Activated CD8-positive, alpha-beta T cell treated with anti-CD3 and anti-CD28 coated beads for 36 hours (primary cell): ENCODE data around the gene ADORA2B. TPM values are rescaled to one million over a fixed set of nuclear protein-coding genes. Genes with fewer than 3 reads are reported as not detected.

Experiments used
- ATAC-seq: fragments of 200-7000 bp; cut with Tn5 transposase; one replicate; pipeline ENCODE4 v1.10.0; 2021; ENCODE audit warnings: mild to moderate bottlenecking, moderate library complexity
- CTCF ChIA-PET: fragments of 350-600 bp; sonication (Branson Sonifier 250); formaldehyde crosslinking; loops from one replicate; lab custom pipeline; 2021; ENCODE audit warnings: antibody characterized with exemption; lab: Charles Lee
- POLR2A ChIA-PET: fragments of 350-600 bp; sonication (Branson Sonifier 250); formaldehyde crosslinking; loops from one replicate; lab custom pipeline; 2021; ENCODE audit warnings: antibody characterized with exemption; lab: Charles Lee
- DNase-seq: peaks from one replicate; pipeline ENCODE4 v3.0.0-alpha.2; 2020
- H3K27ac Mint-ChIP-seq: one replicate; pipeline ENCODE4 v1.8.0; 2021; ENCODE audit warnings: mild to moderate bottlenecking, mixed read lengths
- H3K27me3 Mint-ChIP-seq: one replicate; pipeline ENCODE4 v1.8.0; 2021; ENCODE audit warnings: mixed read lengths
- H3K36me3 Mint-ChIP-seq: one replicate; pipeline ENCODE4 v1.8.0; 2021; ENCODE audit warnings: low read depth, mixed read lengths
- H3K4me1 Mint-ChIP-seq: one replicate; pipeline ENCODE4 v1.8.0; 2021; ENCODE audit warnings: low read depth, mixed read lengths
- H3K4me3 Mint-ChIP-seq: one replicate; pipeline ENCODE4 v1.8.0; 2021; ENCODE audit warnings: mild to moderate bottlenecking, moderate library complexity, mixed read lengths
- H3K9me3 Mint-ChIP-seq: one replicate; pipeline ENCODE4 v1.8.0; 2021; ENCODE audit warnings: mixed read lengths
- intact Hi-C: fragments of 100-400 bp; cut with micrococcal nuclease; formaldehyde crosslinking; loops from one replicate; pipeline ENCODE4 v1.10.0; 2022
- total RNA-seq, 2 experiments: library from RNA; stranded (reverse); gene quantifications; one replicate each; pipeline ENCODE4 v1.2.3, GENCODE V29; 2021
- TF ChIP-seq, protein P1 (sequence below): fragments of 200-600 bp; IDR thresholded peaks from one replicate; pipeline ENCODE4 v1.8.0; 2022; ENCODE audit warnings: antibody characterized with exemption, mild to moderate bottlenecking

ADORA2B gene
- total RNA-seq, 2 experiments from 2014 or later = 4.2 to 5.4 TPM

GRCh38 chr17:15965528-15965927, 20.6 kb downstream of the ADORA2B start:
- no peaks in the 10 kb centered on the region for H3K36me3 Mint-ChIP-seq
- H3K4me3 Mint-ChIP-seq = no peak overlapping the region
- intact Hi-C loops = no loop called here
- ChIA-PET CTCF (interaction anchor here (1.0 to 1.3 kb wide), 3 partner anchors 17 to 32 kb away, joined by 3 to 4 read pairs (median 3); no protein-coding TSS in a partner anchor), POLR2A (interaction anchor here (0.7 to 1.8 kb wide), 2 partner anchors 11 to 21 kb away, joined by 3 to 4 read pairs; partner anchors contain the start of gene ADORA2B)
- ATAC-seq = no peak
- peaks cover 27% of the 10 kb centered on the region for H3K4me1 Mint-ChIP-seq
- no peaks in the 10 kb centered on the region for H3K9me3 Mint-ChIP-seq
- H3K27me3 Mint-ChIP-seq = peaks cover 10% of the 10 kb centered on the region
- no peak overlapping the region for H3K27ac Mint-ChIP-seq
- TF ChIP-seq, protein P1, sequence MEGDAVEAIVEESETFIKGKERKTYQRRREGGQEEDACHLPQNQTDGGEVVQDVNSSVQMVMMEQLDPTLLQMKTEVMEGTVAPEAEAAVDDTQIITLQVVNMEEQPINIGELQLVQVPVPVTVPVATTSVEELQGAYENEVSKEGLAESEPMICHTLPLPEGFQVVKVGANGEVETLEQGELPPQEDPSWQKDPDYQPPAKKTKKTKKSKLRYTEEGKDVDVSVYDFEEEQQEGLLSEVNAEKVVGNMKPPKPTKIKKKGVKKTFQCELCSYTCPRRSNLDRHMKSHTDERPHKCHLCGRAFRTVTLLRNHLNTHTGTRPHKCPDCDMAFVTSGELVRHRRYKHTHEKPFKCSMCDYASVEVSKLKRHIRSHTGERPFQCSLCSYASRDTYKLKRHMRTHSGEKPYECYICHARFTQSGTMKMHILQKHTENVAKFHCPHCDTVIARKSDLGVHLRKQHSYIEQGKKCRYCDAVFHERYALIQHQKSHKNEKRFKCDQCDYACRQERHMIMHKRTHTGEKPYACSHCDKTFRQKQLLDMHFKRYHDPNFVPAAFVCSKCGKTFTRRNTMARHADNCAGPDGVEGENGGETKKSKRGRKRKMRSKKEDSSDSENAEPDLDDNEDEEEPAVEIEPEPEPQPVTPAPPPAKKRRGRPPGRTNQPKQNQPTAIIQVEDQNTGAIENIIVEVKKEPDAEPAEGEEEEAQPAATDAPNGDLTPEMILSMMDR = no peak
- no peak for DNase-seq

DNA sequence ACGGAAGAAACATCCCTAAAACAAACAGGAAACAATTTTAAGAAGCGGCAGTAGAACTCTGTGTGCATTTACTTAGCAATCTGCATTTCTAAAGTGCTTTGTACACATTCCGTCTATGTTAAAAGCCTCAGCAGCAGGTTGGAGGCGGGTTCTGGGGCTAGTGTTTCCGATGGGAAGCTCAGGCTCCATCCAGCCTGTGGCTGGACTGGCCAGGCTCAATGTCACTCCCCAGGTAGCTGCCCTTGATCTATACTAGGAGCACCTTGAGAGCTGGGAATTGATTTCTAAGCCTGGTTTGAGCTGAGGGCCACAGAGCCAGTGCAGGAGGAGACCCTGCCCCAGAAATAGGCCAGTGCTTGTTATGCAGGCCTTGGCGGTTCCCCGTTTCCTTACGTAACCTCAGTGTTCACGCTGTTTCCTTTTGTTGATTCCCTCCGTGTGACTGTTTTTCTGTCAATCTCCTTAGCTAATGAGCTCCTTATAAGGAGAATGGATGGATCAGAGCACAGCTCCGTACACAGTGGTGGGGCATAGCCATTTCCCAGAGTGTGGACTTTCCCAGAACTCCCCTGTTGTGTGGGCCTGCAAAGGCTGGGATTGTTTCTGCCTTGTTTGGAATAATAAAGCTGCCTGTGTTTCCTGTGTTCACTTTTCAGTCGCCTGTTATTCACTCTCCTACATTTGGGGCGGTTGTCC, 21.4 kb downstream of the ADORA2B start:
- H3K4me3 Mint-ChIP-seq = no peak overlapping the region
- no peaks in the 10 kb centered on the region for H3K36me3 Mint-ChIP-seq
- H3K9me3 Mint-ChIP-seq = no peaks in the 10 kb centered on the region
- TF ChIP-seq, protein P1 = no peak
- intact Hi-C loops = no loop called here
- no peak for DNase-seq
- no peak overlapping the region for H3K27ac Mint-ChIP-seq
- CTCF ChIA-PET = no interaction called here
- peaks cover 8% of the 10 kb centered on the region for H3K27me3 Mint-ChIP-seq
- no peak for ATAC-seq
- POLR2A ChIA-PET = interaction anchor here (1.2 to 1.8 kb wide), 2 partner anchors 10 to 16 kb away, joined by 3 to 4 read pairs; no protein-coding TSS in a partner anchor
- peaks cover 26% of the 10 kb centered on the region for H3K4me1 Mint-ChIP-seq

- DNase-seq (no peak), ATAC-seq (no peak)
- no peak overlapping the region for H3K27ac Mint-ChIP-seq
- ChIA-PET CTCF (no interaction called here), POLR2A (interaction anchor here (1.2 kb wide), 1 partner anchor 15 kb away, joined by 4 read pairs; no protein-coding TSS in a partner anchor)
- H3K4me3 Mint-ChIP-seq = no peak overlapping the region
- H3K27me3 Mint-ChIP-seq = peaks cover 7% of the 10 kb centered on the region
- H3K4me1 Mint-ChIP-seq = peaks cover 24% of the 10 kb centered on the region
- H3K9me3 Mint-ChIP-seq = no peaks in the 10 kb centered on the region
- intact Hi-C loops = no loop called here
- TF ChIP-seq, protein P1 = no peak
- no peaks in the 10 kb centered on the region for H3K36me3 Mint-ChIP-seq
These were observed 21.9 kb downstream of the ADORA2B start for GRCh38 chr17:15966879-15967248.

DNA sequence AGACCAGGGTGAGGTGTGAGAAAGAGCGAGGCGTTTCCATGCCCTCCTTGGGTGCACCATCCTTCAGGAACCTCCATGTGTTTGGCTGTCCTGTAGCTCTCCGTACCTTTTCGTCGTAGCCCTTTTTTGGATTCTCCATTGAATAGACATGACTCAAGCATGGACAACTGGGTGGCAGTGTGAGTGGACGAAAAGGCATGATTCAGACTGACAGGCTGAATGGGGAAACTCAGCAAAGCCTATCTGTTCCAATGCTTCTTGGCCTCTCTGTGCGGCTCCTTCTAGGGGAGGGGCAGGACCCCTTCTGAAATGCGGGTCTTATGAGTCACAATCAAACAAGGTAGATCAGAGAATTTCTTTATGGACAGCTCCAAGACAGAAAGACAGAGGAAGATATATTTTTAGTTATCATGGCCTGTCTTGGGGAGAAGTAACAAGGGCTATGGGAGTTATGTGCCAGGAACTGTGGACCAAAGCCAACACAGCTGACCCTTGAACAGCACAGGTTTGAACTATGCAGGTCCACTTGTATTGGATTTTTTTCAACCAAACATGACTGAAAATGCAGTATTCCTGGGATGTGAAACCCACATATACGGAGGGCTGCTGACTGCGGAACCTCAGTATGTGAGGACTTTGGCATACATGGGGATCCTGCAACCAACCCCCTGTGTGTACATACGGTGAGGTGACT, 22.9 kb downstream of the ADORA2B start:
- intact Hi-C loops = no loop called here
- DNase-seq (no peak), ATAC-seq (no peak)
- Mint-ChIP-seq H3K27ac (no peak overlapping the region), H3K9me3 (no peaks in the 10 kb centered on the region), H3K36me3 (no peaks in the 10 kb centered on the region), H3K27me3 (peaks cover 7% of the 10 kb centered on the region), H3K4me3 (no peak overlapping the region), H3K4me1 (peaks cover 24% of the 10 kb centered on the region)
- CTCF ChIA-PET = interaction anchor here (1.4 kb wide), 1 partner anchor 22 kb away, joined by 5 read pairs; the partner anchor contains the start of gene ADORA2B
- TF ChIP-seq, protein P1 = no peak
- POLR2A ChIA-PET = interaction anchor here (1.4 kb wide), 1 partner anchor 9 kb away, joined by 4 read pairs; no protein-coding TSS in a partner anchor
